ENCODE results near the gene ATP6AP2. TPM values are rescaled to one million over a fixed set of nuclear protein-coding genes. Genes with fewer than 3 reads are reported as not detected.

ATP6AP2 gene
- total and polyA plus RNA-seq, 2 experiments from 2014 or later, result 131 to 158 TPM

DNA sequence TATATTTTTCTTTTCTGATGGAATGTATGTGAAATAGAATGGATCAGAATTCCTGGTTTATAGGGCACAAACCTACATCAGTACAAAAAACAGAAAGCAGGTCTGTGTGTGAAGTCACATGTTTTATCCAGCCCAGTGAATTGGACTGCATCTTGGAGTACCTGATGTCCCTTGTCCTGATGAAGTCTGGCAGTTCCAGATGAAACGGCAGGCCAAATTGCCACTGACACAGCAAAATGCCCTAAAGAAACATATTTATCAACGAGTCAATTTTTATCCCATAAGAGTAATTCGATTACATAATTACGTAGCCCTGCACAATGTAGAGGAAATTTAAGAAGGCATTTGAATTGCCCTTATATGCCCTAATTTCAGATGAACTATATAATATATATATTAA, 37.8 kb upstream of the ATP6AP2 start:
- Histone ChIP-seq H3K27me3 (no peaks in the 10 kb centered on the region), H3K36me3 (replicated peaks; ENCODE audit: insufficient read depth, low read depth) (no peaks in the 10 kb centered on the region), H3K9me2 (replicated peaks; ENCODE audit: insufficient read depth) (no peaks in the 10 kb centered on the region), H3K27ac (no peak overlapping the region), H3K4me3 (no peak overlapping the region), H2AFZ (no peak overlapping the region), H4K20me1 (ENCODE audit: insufficient read depth, poor library complexity, severe bottlenecking) (no peaks in the 10 kb centered on the region), H3K9me3 (ENCODE audit: low read depth) (no peaks in the 10 kb centered on the region), H3K4me2 (no peak overlapping the region), H3K4me1 (ENCODE audit: insufficient read depth) (peaks cover 31% of the 10 kb centered on the region), H3K79me2 (no peaks in the 10 kb centered on the region)
- TF ChIP-seq EZH2 (IDR thresholded peaks at IDR 0.05; ENCODE audit: borderline replicate concordance), result no peak
- no peak for TF ChIP-seq EZH2phosphoT487 (IDR thresholded peaks at IDR 0.05; ENCODE audit: low read depth, severe bottlenecking, unreplicated experiment)
- TF ChIP-seq, protein P1, sequence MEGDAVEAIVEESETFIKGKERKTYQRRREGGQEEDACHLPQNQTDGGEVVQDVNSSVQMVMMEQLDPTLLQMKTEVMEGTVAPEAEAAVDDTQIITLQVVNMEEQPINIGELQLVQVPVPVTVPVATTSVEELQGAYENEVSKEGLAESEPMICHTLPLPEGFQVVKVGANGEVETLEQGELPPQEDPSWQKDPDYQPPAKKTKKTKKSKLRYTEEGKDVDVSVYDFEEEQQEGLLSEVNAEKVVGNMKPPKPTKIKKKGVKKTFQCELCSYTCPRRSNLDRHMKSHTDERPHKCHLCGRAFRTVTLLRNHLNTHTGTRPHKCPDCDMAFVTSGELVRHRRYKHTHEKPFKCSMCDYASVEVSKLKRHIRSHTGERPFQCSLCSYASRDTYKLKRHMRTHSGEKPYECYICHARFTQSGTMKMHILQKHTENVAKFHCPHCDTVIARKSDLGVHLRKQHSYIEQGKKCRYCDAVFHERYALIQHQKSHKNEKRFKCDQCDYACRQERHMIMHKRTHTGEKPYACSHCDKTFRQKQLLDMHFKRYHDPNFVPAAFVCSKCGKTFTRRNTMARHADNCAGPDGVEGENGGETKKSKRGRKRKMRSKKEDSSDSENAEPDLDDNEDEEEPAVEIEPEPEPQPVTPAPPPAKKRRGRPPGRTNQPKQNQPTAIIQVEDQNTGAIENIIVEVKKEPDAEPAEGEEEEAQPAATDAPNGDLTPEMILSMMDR (IDR thresholded peaks at IDR 0.05; ENCODE audit: poor library complexity), result no peak
- DNase-seq (ENCODE audit: low spot score), result no peak
- WGBS (ENCODE audit: low lambda C conversion rate, missing lambda C conversion rate), result 86% methylated on average over 4 of the region's 4 CpGs

DNA sequence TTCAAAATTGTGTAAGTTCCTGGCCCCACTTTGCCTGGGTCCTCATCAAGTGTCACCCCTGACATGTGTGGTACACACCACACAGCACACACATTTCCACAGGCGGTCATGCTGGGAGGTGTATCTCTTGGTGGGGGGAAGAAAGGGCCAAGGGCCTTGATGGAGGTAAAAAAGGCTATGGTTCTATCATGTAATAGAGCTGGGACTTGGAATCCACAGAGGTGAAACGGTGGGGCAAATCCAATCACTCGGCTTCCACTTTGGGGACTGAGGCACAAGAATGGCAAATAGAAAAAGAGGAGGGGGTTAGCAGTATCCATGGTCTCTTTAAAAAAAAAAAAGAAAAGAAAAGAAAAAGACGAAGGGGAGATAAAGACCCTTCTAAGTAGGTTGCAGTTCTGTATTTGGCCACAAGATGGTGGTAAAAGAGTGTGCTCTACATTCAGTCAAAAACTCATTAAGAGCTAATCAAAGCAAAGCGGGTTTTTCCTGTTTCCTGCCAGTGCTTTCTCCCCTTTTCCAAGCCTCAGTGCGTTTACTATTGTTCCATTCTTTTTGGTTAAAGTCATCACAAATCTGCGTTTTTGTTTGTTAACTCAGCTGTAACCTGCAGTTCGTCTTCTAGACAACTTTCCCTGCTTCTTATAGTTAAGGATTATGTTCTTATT, 37.0 kb upstream of the ATP6AP2 start:
- peak overlapping the region; percentile 44 for H2AFZ ChIP-seq

DNA sequence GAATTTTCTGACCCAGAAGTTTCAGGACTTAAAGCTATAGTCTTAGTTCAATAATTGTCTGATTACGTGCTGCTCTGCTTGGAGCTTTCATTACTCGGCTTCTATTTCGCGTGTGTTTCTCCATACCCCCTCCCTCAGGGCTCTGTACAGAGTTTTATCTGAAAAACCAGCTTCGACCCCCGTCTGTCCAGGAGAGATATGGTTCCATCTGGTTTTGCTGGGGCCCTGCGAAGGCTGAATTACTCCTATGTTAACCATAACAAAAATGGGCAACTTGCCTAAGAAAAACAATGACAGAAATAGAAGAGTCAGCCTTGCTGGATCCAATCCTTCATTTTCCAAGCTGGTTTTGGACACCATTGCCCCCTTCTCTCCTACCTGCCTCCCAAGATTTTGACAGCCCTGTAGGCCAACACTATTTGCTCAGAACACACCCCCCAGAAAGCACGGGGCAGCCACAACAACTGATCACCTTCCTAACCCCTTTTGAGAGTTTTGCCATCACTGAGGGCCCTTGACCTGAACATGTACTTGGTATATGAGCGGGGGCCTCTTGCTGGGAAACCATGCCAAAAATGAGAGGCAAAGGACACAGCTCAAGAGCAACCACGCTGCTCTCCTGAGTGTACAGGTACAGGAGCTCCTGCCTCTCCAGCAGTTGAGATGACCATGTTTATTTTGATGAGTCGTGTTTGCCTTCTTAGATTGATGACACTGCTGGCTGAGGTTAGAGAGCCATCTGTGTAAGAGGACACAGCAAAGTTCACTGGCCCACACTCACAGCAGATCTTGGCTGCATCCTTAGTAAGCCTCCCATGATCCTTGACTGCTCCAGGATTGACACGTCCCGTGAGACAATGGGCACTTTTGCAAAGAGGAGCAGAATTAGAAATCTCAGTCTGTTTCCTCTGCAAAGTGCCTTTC, 36.2 kb upstream of the ATP6AP2 start:
- H3K79me2 ChIP-seq, result no peaks in the 10 kb centered on the region
- peak overlapping the region; percentile 86 for H3K27ac ChIP-seq
- no peak overlapping the region for H3K4me3 ChIP-seq
- 53% methylated on average over 13 of the region's 13 CpGs for WGBS (ENCODE audit: low lambda C conversion rate, missing lambda C conversion rate)
- H3K36me3 ChIP-seq (replicated peaks; ENCODE audit: insufficient read depth, low read depth), result no peaks in the 10 kb centered on the region
- H3K4me1 ChIP-seq (ENCODE audit: insufficient read depth), result peaks cover 21% of the 10 kb centered on the region
- no peak for DNase-seq (ENCODE audit: low spot score)
- TF ChIP-seq EZH2 (IDR thresholded peaks at IDR 0.05; ENCODE audit: borderline replicate concordance), result no peak
- H2AFZ ChIP-seq, result peak overlapping the region; percentile 44
- no peaks in the 10 kb centered on the region for H3K9me2 ChIP-seq (replicated peaks; ENCODE audit: insufficient read depth)
- no peaks in the 10 kb centered on the region for H4K20me1 ChIP-seq (ENCODE audit: insufficient read depth, poor library complexity, severe bottlenecking)
- no peaks in the 10 kb centered on the region for H3K9me3 ChIP-seq (ENCODE audit: low read depth)
- H3K27me3 ChIP-seq, result no peaks in the 10 kb centered on the region
- H3K4me2 ChIP-seq, result peak overlapping the region; percentile 61

More for the DNA sequence above, 37.0 kb upstream of the ATP6AP2 start:
- TF ChIP-seq EZH2 (IDR thresholded peaks at IDR 0.05; ENCODE audit: borderline replicate concordance), result no peak
- TF ChIP-seq, protein P1 (IDR thresholded peaks at IDR 0.05; ENCODE audit: poor library complexity), result peak; percentile 94
- H3K36me3 ChIP-seq (replicated peaks; ENCODE audit: insufficient read depth, low read depth), result no peaks in the 10 kb centered on the region
- peak overlapping the region; percentile 61 for H3K4me2 ChIP-seq
- no peaks in the 10 kb centered on the region for H3K27me3 ChIP-seq
- peak overlapping the region; percentile 86 for H3K27ac ChIP-seq
- WGBS (ENCODE audit: low lambda C conversion rate, missing lambda C conversion rate), result 10% methylated on average over 8 of the region's 8 CpGs
- peak; percentile 84 for DNase-seq (ENCODE audit: low spot score)
- H3K9me2 ChIP-seq (replicated peaks; ENCODE audit: insufficient read depth), result no peaks in the 10 kb centered on the region
- no peak overlapping the region for H3K4me3 ChIP-seq
- peaks cover 29% of the 10 kb centered on the region for H3K4me1 ChIP-seq (ENCODE audit: insufficient read depth)
- H3K79me2 ChIP-seq, result no peaks in the 10 kb centered on the region
- no peaks in the 10 kb centered on the region for H3K9me3 ChIP-seq (ENCODE audit: low read depth)
- H4K20me1 ChIP-seq (ENCODE audit: insufficient read depth, poor library complexity, severe bottlenecking), result no peaks in the 10 kb centered on the region

DNA sequence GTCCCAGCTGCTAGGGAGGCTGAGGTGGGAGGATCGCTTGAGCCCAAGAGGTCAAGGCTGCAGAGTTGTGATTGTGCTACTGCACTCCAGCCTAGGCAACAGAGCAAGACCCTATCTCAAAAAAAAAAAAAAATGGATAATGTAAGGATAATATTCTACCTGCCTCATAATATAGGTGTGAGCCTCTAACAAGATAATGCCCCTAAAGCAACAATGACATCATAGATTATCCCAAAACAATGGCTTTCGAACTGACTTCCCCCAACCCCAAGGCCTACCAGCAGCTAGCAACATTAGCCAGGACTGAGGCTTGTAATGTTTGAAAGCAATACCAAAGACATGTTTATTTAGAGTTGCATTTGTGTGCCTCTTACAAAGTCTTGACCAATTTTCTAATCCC, 33.9 kb upstream of the ATP6AP2 start:
- no peak overlapping the region for H2AFZ ChIP-seq
- H3K4me2 ChIP-seq, result no peak overlapping the region
- DNase-seq (ENCODE audit: low spot score), result no peak
- TF ChIP-seq EZH2 (IDR thresholded peaks at IDR 0.05; ENCODE audit: borderline replicate concordance) (no peak), EZH2phosphoT487 (IDR thresholded peaks at IDR 0.05; ENCODE audit: low read depth, severe bottlenecking, unreplicated experiment) (no peak)
- TF ChIP-seq, protein P1 (IDR thresholded peaks at IDR 0.05; ENCODE audit: poor library complexity), result no peak
- peaks cover 12% of the 10 kb centered on the region for H3K4me1 ChIP-seq (ENCODE audit: insufficient read depth)
- 83% methylated on average over 2 of the region's 2 CpGs for WGBS (ENCODE audit: low lambda C conversion rate, missing lambda C conversion rate)
- H3K9me2 ChIP-seq (replicated peaks; ENCODE audit: insufficient read depth), result no peaks in the 10 kb centered on the region
- H4K20me1 ChIP-seq (ENCODE audit: insufficient read depth, poor library complexity, severe bottlenecking), result no peaks in the 10 kb centered on the region
- no peak overlapping the region for H3K4me3 ChIP-seq
- no peaks in the 10 kb centered on the region for H3K9me3 ChIP-seq (ENCODE audit: low read depth)
- no peaks in the 10 kb centered on the region for H3K36me3 ChIP-seq (replicated peaks; ENCODE audit: insufficient read depth, low read depth)
- no peaks in the 10 kb centered on the region for H3K27me3 ChIP-seq
- H3K79me2 ChIP-seq, result no peaks in the 10 kb centered on the region
- no peak overlapping the region for H3K27ac ChIP-seq
